IPS-15b (cell line): Measurements from ENCODE around the gene HPCAL1.
"Not testable (repeated sequence)": the region's sequence is repeated elsewhere in the genome, so short reads cannot be mapped to it uniquely, and the experiment has no call there.

ENCODE experiments used
- H3K27me3 ChIP-seq: one replicate; pipeline ENCODE4 v1.6.1; 2013; ENCODE audit warnings: low read length; ENCODE audit not compliant: control insufficient read depth, insufficient read depth
- H3K36me3 ChIP-seq: one replicate; pipeline ENCODE4 v1.6.1; 2013; ENCODE audit warnings: low read length; ENCODE audit not compliant: control insufficient read depth, insufficient read depth
- H3K4me1 ChIP-seq: one replicate; pipeline ENCODE4 v1.6.1; 2013; ENCODE audit warnings: mild to moderate bottlenecking, low read length; ENCODE audit not compliant: control insufficient read depth, insufficient read depth
- H3K4me3 ChIP-seq: one replicate; pipeline ENCODE4 v1.5.1; 2013; ENCODE audit warnings: low read depth, low read length
- H3K9ac ChIP-seq: one replicate; pipeline ENCODE4 v1.6.1; 2013; ENCODE audit warnings: low read depth, mild to moderate bottlenecking, low read length
- H3K9me3 ChIP-seq: one replicate; pipeline ENCODE4 v1.6.1; 2013; ENCODE audit warnings: mild to moderate bottlenecking, low read length; ENCODE audit not compliant: control insufficient read depth, insufficient read depth

Gene HPCAL1

DNA sequence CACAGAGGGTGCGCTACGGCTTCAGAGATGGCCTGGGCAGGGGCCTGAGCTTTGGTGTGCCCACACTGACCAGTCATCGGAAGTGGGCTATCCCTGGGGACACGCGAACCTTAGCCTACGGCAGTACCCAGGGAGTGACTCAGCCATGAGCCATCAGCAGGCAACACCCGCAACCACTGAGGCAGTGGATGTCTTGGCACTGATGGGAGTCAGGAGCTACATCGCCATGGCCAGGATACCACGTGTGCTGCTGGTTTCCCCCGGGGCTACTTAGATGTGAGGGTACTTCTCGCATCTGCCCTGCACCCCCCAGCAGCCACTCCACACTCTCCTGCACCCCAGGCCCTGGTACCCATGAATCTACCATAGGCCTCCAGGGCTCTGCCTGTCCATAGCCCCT is 12.8 kb upstream of the HPCAL1 start:
- Histone ChIP-seq H3K4me3 (no peak overlapping the region), H3K27me3 (no peaks in the 10 kb centered on the region), H3K4me1 (no peaks in the 10 kb centered on the region), H3K36me3 (no peaks in the 10 kb centered on the region), H3K9me3 (no peaks in the 10 kb centered on the region), H3K9ac (no peak overlapping the region)

DNA sequence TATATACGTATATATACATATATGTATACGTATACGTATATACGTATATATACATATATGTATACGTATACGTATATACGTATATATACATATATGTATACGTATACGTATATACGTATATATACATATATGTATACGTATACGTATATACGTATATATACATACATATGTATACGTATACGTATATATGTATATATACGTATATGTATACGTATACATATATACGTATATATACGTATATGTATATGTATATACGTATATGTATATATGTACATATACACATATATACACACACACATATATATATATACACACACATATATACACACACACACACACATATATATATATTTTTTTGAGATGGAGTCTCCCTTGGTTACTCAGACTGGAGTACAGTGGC is 11.3 kb upstream of the HPCAL1 start:
- H3K9me3 ChIP-seq, result not testable (repeated sequence)

DNA sequence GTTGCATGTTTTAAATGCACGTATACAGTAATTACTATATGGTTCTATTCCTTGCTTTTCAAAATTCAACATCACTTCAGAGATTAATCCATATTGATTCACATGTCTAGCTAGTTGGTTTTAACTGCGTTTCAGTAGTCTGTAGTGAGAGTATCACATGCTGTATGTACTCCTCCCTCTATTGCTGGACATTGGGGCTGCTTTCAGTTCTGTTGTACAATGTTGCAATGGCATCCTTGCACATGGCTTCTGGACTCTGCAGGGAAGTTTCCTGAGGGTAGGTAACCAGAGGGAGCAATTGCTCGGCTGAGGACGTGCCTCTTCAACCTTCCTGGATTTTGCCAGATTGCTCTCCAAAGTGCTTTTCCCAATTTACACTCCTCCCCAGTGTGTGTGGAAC is 10.7 kb upstream of the HPCAL1 start:
- Histone ChIP-seq H3K4me1 (no peaks in the 10 kb centered on the region), H3K36me3 (no peaks in the 10 kb centered on the region), H3K27me3 (no peaks in the 10 kb centered on the region), H3K9me3 (no peaks in the 10 kb centered on the region), H3K9ac (no peak overlapping the region), H3K4me3 (no peak overlapping the region)

More for the DNA sequence above, 11.3 kb upstream of the HPCAL1 start:
- not testable (repeated sequence) for H3K36me3 ChIP-seq, H3K4me1 ChIP-seq, H3K4me3 ChIP-seq, H3K9ac ChIP-seq, H3K27me3 ChIP-seq

DNA sequence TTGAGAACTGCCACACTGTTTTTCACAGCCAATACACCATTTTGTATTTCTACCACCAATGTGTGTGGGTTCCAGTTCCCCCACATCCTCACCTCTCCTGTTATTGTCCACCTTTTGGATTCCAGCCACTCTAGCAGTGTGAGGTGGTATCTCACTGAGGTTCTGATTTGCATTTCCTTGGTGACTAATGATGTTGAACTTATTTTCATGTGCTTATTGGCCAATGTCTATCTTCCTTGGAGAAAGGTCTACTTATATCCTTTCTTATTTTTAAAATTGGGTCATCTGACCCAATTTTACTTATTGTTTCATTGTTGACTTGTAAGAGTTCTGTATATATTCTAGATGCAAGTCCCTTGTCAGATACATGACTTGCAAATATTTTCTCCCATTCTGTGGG is 9.1 kb upstream of the HPCAL1 start:
- Histone ChIP-seq H3K9ac (no peak overlapping the region), H3K9me3 (no peaks in the 10 kb centered on the region), H3K36me3 (no peaks in the 10 kb centered on the region), H3K4me1 (peaks cover 2% of the 10 kb centered on the region), H3K27me3 (no peaks in the 10 kb centered on the region), H3K4me3 (no peak overlapping the region)

DNA sequence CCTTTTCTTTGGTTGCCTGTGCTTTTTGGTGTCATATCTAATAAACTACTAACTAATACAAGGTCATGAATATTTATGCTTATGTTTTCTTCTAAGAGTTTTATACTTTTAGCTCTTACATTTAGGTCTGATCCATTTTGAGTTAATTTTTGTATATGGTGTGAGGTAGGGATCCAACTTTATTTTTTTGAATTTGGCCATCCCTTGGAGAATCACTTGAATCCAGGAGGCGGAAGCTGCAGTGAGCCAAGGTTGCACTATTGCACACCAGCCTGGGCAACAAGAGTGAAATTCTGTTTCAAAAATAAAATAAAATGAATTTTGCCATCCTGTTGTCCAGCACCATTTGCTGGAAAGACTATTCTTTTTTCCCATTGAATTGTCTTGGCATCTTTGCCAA is 8.6 kb upstream of the HPCAL1 start:
- Histone ChIP-seq H3K4me3 (no peak overlapping the region), H3K4me1 (peaks cover 2% of the 10 kb centered on the region), H3K27me3 (no peaks in the 10 kb centered on the region), H3K9ac (no peak overlapping the region), H3K9me3 (no peaks in the 10 kb centered on the region), H3K36me3 (no peaks in the 10 kb centered on the region)

DNA sequence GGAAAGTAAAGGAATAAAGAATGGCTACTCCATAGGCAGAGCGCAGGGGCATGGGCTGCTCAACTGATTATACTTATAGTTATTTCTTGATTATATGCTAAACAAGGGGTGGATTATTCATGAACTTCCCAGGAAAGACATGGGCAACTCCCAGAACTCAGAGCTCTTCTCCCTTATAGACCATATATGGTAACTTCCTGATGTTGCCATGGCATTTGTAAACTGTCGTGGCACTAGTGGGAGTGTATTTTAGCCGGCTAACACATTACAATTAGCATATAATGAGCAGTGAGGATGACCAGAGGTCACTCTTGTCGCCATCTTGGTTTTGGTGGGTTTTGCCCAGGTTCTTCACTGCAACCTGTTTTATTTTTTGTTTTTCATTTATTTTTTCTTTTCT is 7.1 kb upstream of the HPCAL1 start:
- not testable (repeated sequence) for H3K36me3 ChIP-seq, H3K27me3 ChIP-seq, H3K9me3 ChIP-seq, H3K4me3 ChIP-seq, H3K9ac ChIP-seq, H3K4me1 ChIP-seq

DNA sequence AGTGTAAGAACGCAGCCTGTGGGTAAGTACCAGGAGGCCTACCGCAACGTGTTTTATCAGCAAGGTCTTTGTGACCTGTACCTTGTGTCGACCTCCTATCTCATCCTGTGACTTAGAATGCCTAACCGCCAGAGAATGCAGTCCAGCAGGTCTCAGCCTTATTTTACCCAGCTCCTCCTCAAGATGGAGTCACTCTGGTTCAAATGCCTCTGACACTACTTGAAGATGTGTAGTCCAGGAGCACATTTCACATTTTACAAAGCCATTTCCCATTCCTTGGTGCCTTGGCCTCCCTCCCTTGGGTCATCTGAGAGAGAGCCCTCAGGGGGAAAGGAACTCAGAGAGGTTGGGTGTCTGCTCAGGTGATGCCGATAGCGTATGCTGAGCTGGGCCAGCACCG is 6.6 kb upstream of the HPCAL1 start:
- Histone ChIP-seq H3K4me3 (no peak overlapping the region), H3K36me3 (no peaks in the 10 kb centered on the region), H3K4me1 (peaks cover 2% of the 10 kb centered on the region), H3K9ac (no peak overlapping the region), H3K27me3 (peaks cover 2% of the 10 kb centered on the region), H3K9me3 (no peaks in the 10 kb centered on the region)

DNA sequence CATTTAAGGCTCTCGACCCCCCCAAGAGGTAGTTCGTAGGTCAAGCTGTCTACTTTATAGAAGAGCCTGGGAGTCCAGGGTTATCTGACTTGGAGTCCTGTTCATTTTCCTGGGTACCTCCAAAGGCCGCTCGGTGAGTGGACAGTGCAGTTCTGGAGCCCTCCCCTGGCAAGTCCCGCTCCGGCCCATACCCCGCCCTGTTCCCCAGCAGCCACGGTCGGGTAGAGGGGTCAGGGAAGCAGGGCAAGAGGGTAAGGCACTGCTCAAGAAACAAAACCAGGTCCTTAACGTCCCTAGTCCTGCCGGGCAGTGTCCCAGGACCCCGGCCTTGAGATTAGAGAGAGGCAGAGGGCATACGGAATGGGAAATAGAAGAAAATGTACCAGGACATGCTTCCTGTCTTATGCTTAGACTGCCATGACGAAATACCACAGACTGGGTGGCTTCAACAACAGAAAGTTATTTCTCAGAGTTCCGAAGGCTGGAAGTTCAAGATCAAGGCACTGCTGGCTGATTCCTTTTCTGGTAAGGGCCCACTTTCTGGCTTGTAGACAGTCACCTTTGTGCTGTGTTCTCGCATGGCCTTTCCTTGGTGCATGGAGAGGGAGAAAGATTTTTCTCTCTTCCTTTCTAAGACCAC is 5.4 kb upstream of the HPCAL1 start:
- Histone ChIP-seq H3K27me3 (peaks cover 4% of the 10 kb centered on the region), H3K36me3 (no peaks in the 10 kb centered on the region), H3K4me1 (peaks cover 2% of the 10 kb centered on the region), H3K9ac (no peak overlapping the region), H3K4me3 (no peak overlapping the region), H3K9me3 (no peaks in the 10 kb centered on the region)

DNA sequence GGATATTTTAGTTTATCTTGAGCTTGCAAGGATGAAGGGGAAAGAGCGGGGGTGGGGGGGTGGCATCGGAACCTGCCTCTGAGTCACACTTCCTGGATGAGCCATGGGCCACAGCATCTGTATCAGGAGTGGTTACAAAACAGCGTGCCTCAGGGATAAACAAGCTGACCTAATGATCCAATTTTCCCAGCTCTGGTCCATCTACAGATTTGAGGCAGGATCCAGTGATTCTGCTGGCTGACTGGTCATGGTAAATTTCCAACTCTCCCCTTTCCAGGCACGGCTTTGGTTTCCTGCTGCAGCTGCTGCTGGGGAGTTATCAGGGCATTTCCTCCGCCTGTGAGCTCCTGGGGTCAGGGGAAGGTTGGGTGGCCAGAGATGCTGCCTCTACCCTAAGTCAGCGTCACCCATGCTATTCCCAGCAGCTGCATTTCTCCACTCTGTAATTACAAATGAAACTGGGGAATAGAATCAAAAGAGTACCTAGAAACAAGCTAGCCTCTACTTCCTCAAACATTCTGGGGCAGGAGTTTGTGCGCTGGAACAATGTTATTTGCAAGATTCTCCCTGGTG is 4.7 kb upstream of the HPCAL1 start:
- H3K4me3 ChIP-seq, result no peak overlapping the region
- H3K27me3 ChIP-seq, result peaks cover 4% of the 10 kb centered on the region
- no peaks in the 10 kb centered on the region for H3K36me3 ChIP-seq
- no peak overlapping the region for H3K9ac ChIP-seq
- H3K4me1 ChIP-seq, result peaks cover 2% of the 10 kb centered on the region
- H3K9me3 ChIP-seq, result no peaks in the 10 kb centered on the region

DNA sequence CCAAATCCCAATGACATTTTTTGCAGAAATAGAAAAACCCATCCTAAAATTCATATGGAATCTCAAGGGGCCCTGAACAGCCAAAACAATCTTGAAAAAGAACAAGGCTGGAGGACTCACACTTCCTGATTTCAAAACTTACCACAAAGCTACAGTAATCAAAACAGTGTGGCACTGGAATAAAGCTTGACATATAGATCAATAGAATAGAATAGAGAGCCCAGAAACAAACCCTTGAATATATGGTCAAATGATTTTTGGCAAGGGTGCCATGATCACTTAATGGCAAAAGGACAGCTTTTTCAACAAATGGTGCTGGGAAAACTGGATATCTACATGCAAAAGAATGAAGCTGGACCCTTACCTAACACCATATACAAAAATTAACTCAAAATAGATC is 3.9 kb upstream of the HPCAL1 start:
- not testable (repeated sequence) for H3K9ac ChIP-seq, H3K9me3 ChIP-seq, H3K4me1 ChIP-seq, H3K4me3 ChIP-seq, H3K36me3 ChIP-seq
- H3K27me3 ChIP-seq, result peaks cover 11% of the 10 kb centered on the region

DNA sequence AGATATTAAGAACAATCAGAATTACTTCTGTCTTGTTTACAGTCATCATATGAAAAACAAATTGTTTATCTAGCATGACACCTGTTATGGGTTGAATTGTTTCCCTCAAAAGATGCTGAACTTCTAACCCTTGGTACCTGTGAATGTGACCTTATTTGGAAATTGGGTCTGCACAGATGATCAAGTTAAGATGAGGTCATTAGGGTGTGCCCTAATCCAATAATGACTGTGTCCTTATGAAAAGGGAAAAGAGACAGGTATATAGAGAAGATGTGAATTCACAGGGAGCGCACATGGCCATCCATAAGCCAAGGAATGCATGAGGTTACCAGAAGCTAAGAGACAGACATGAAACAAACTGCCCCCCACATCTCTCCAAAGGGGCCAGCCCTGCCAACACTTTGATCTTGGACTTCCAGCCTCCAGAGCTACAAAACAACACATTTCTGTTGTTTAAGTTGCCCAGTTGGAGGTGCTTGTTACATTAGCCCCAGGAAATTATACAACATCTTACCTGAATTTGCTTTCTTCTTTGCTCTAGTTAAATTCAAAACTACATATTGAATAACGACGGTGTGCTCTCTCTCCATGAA is 2.3 kb upstream of the HPCAL1 start:
- H3K27me3 ChIP-seq, result peaks cover 27% of the 10 kb centered on the region
- no peaks in the 10 kb centered on the region for H3K36me3 ChIP-seq
- peaks cover 2% of the 10 kb centered on the region for H3K4me1 ChIP-seq
- H3K4me3 ChIP-seq, result no peak overlapping the region
- no peak overlapping the region for H3K9ac ChIP-seq
- no peaks in the 10 kb centered on the region for H3K9me3 ChIP-seq
